NT2/D1 (cell line): ENCODE results near the gene OR10J1.

Experiments
- YY1 ChIP-seq: IDR thresholded peaks from 2 replicates; pipeline ENCODE4 v1.6.1; 2011; ENCODE audit not compliant: insufficient read length, insufficient read depth
- ZNF274 ChIP-seq: IDR thresholded peaks from 2 replicates; pipeline ENCODE4 v1.6.1; 2011; ENCODE audit warnings: mild to moderate bottlenecking, low read depth, low read length

DNA sequence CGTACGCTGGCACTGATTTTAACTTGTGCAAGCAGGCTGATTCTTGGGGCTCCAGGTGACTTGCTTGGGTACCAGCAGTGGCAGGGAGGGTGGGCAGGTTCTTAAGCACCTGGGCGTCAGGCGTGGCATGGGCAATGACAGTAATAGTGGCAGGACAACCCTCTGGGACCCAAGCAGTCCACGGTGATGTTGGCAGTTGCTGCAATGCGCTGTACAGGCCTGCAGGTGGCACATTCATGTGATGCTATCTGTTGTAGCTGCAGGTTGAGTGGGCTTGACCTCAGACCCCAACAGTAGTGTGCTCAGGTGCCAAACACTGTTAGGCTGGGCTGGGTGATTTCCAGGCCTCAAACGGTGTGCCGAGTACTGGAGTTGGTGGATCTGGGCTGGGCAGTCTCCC is 17.7 kb upstream of the OR10J1 start:
- TF ChIP-seq YY1 (no peak), ZNF274 (no peak)
